Activated naive CD8-positive, alpha-beta T cell treated with anti-CD3 and anti-CD28 coated beads, Interleukin-2, amount 50 U/mL, for 24 hours (primary cell): ENCODE results near the gene FLT4.

Source experiments
- ATAC-seq: fragments of 150-1000 bp; cut with Tn5 transposase; one replicate; pipeline ENCODE4 v1.10.0; 2021
- DNase-seq: peaks from one replicate; pipeline ENCODE4 v3.0.0; 2021
- H3K27ac Mint-ChIP-seq: one replicate; pipeline ENCODE4 v1.8.0; 2021; ENCODE audit warnings: mild to moderate bottlenecking, mixed read lengths
- H3K27me3 Mint-ChIP-seq: one replicate; pipeline ENCODE4 v1.8.0; 2021; ENCODE audit warnings: mixed read lengths
- H3K36me3 Mint-ChIP-seq: one replicate; pipeline ENCODE4 v1.8.0; 2021; ENCODE audit warnings: low read depth, mixed read lengths
- H3K4me1 Mint-ChIP-seq: one replicate; pipeline ENCODE4 v1.8.0; 2021; ENCODE audit warnings: mixed read lengths
- H3K4me3 Mint-ChIP-seq: one replicate; pipeline ENCODE4 v1.8.0; 2021; ENCODE audit warnings: mild to moderate bottlenecking, moderate library complexity, mixed read lengths
- H3K9me3 Mint-ChIP-seq: one replicate; pipeline ENCODE4 v1.8.0; 2021; ENCODE audit warnings: mixed read lengths

The FLT4 gene

GRCh38 chr5:180593446-180594206 lies 55.8 kb downstream of the FLT4 start:
- no peak overlapping the region for H3K4me3 Mint-ChIP-seq
- H3K27ac Mint-ChIP-seq = no peak overlapping the region
- no peaks in the 10 kb centered on the region for H3K9me3 Mint-ChIP-seq
- DNase-seq (no peak), ATAC-seq (no peak)
- peaks cover 34% of the 10 kb centered on the region for H3K27me3 Mint-ChIP-seq
- H3K4me1 Mint-ChIP-seq = peaks cover 7% of the 10 kb centered on the region
- H3K36me3 Mint-ChIP-seq = no peaks in the 10 kb centered on the region

GRCh38 chr5:180592176-180592575 lies 57.2 kb downstream of the FLT4 start:
- peaks cover 7% of the 10 kb centered on the region for H3K4me1 Mint-ChIP-seq
- H3K27me3 Mint-ChIP-seq = peaks cover 40% of the 10 kb centered on the region
- no peak overlapping the region for H3K27ac Mint-ChIP-seq
- H3K9me3 Mint-ChIP-seq = no peaks in the 10 kb centered on the region
- ATAC-seq (no peak), DNase-seq (no peak)
- H3K4me3 Mint-ChIP-seq = no peak overlapping the region
- no peaks in the 10 kb centered on the region for H3K36me3 Mint-ChIP-seq

- Mint-ChIP-seq H3K9me3 (no peaks in the 10 kb centered on the region), H3K4me1 (peaks cover 7% of the 10 kb centered on the region), H3K27ac (no peak within 1 kb of the TSS), H3K27me3 (peaks cover 45% of the 10 kb centered on the region), H3K36me3 (no peaks in the 10 kb centered on the region), H3K4me3 (no peak within 1 kb of the TSS)
- ATAC-seq (no peak), DNase-seq (no peak)
Observed at GRCh38 chr5:180591311-180591887, 58.0 kb downstream of the FLT4 start, which contains the start of gene SCGB3A1. Gene SCGB3A1 (minus strand): TSS chr5:180591499. CDS start chr5:180591462, 37 bp downstream.

- Mint-ChIP-seq H3K4me3 (no peak overlapping the region), H3K4me1 (peaks cover 7% of the 10 kb centered on the region), H3K27ac (no peak overlapping the region), H3K27me3 (peaks cover 46% of the 10 kb centered on the region), H3K9me3 (no peaks in the 10 kb centered on the region), H3K36me3 (no peaks in the 10 kb centered on the region)
- ATAC-seq (peak; percentile 8), DNase-seq (no peak)
Observed at GRCh38 chr5:180590543-180591310, 58.7 kb downstream of the FLT4 start.

GRCh38 chr5:180589771-180590542 lies 59.4 kb downstream of the FLT4 start:
- H3K27ac Mint-ChIP-seq = no peak overlapping the region
- ATAC-seq = peak; percentile 7
- H3K36me3 Mint-ChIP-seq = no peaks in the 10 kb centered on the region
- H3K9me3 Mint-ChIP-seq = no peaks in the 10 kb centered on the region
- no peak overlapping the region for H3K4me3 Mint-ChIP-seq
- DNase-seq = no peak
- H3K4me1 Mint-ChIP-seq = peaks cover 7% of the 10 kb centered on the region
- peaks cover 46% of the 10 kb centered on the region for H3K27me3 Mint-ChIP-seq

GRCh38 chr5:180586870-180587269 lies 62.5 kb downstream of the FLT4 start:
- Mint-ChIP-seq H3K27me3 (peaks cover 25% of the 10 kb centered on the region), H3K4me1 (peaks cover 2% of the 10 kb centered on the region), H3K27ac (no peak overlapping the region), H3K9me3 (no peaks in the 10 kb centered on the region), H3K4me3 (no peak overlapping the region), H3K36me3 (no peaks in the 10 kb centered on the region)
- DNase-seq (no peak), ATAC-seq (no peak)

- ATAC-seq = no peak
Observed at GRCh38 chr5:180586204-180586603, 63.2 kb downstream of the FLT4 start.

GRCh38 chr5:180583738-180584137 lies 65.7 kb downstream of the FLT4 start:
- ATAC-seq = no peak
- no peak overlapping the region for H3K27ac Mint-ChIP-seq
- H3K4me3 Mint-ChIP-seq = no peak overlapping the region
- no peaks in the 10 kb centered on the region for H3K9me3 Mint-ChIP-seq
- DNase-seq = no peak
- peaks cover 13% of the 10 kb centered on the region for H3K27me3 Mint-ChIP-seq
- H3K36me3 Mint-ChIP-seq = no peaks in the 10 kb centered on the region
- no peaks in the 10 kb centered on the region for H3K4me1 Mint-ChIP-seq

More at GRCh38 chr5:180586204-180586603, 63.2 kb downstream of the FLT4 start:
- DNase-seq = no peak
- no peaks in the 10 kb centered on the region for H3K36me3 Mint-ChIP-seq
- H3K4me1 Mint-ChIP-seq = peaks cover 2% of the 10 kb centered on the region
- H3K27me3 Mint-ChIP-seq = peaks cover 25% of the 10 kb centered on the region
- no peak overlapping the region for H3K4me3 Mint-ChIP-seq
- no peak overlapping the region for H3K27ac Mint-ChIP-seq
- no peaks in the 10 kb centered on the region for H3K9me3 Mint-ChIP-seq

GRCh38 chr5:180580681-180581080 lies 68.7 kb downstream of the FLT4 start:
- DNase-seq (no peak), ATAC-seq (no peak)
- Mint-ChIP-seq H3K4me1 (peaks cover 6% of the 10 kb centered on the region), H3K4me3 (no peak overlapping the region), H3K36me3 (peaks cover 24% of the 10 kb centered on the region), H3K27me3 (no peaks in the 10 kb centered on the region), H3K9me3 (no peaks in the 10 kb centered on the region), H3K27ac (no peak overlapping the region)

- Mint-ChIP-seq H3K27ac (peak overlapping the region; percentile 5), H3K9me3 (no peaks in the 10 kb centered on the region), H3K36me3 (peaks cover 52% of the 10 kb centered on the region), H3K4me3 (no peak overlapping the region), H3K27me3 (no peaks in the 10 kb centered on the region), H3K4me1 (peaks cover 11% of the 10 kb centered on the region)
- ATAC-seq (no peak), DNase-seq (no peak)
Observed at GRCh38 chr5:180575571-180575970, 73.8 kb downstream of the FLT4 start.

GRCh38 chr5:180568914-180569313 lies 80.5 kb downstream of the FLT4 start:
- peak overlapping the region; percentile 13 for H3K4me3 Mint-ChIP-seq
- no peaks in the 10 kb centered on the region for H3K27me3 Mint-ChIP-seq
- DNase-seq = no peak
- peaks cover 71% of the 10 kb centered on the region for H3K36me3 Mint-ChIP-seq
- peak; percentile 43 for ATAC-seq
- H3K9me3 Mint-ChIP-seq = no peaks in the 10 kb centered on the region
- H3K4me1 Mint-ChIP-seq = peaks cover 11% of the 10 kb centered on the region
- H3K27ac Mint-ChIP-seq = no peak overlapping the region

- no peak for ATAC-seq
- Mint-ChIP-seq H3K36me3 (peaks cover 66% of the 10 kb centered on the region), H3K27me3 (no peaks in the 10 kb centered on the region), H3K4me1 (peaks cover 32% of the 10 kb centered on the region), H3K4me3 (no peak overlapping the region), H3K27ac (no peak overlapping the region), H3K9me3 (no peaks in the 10 kb centered on the region)
- no peak for DNase-seq
Observed at GRCh38 chr5:180563994-180564393, 85.4 kb downstream of the FLT4 start.

GRCh38 chr5:180558232-180558631 lies 91.2 kb downstream of the FLT4 start:
- no peaks in the 10 kb centered on the region for H3K27me3 Mint-ChIP-seq
- DNase-seq = no peak
- H3K9me3 Mint-ChIP-seq = no peaks in the 10 kb centered on the region
- no peak overlapping the region for H3K27ac Mint-ChIP-seq
- ATAC-seq = no peak
- H3K4me3 Mint-ChIP-seq = no peak overlapping the region
- H3K36me3 Mint-ChIP-seq = peaks cover 49% of the 10 kb centered on the region
- peaks cover 27% of the 10 kb centered on the region for H3K4me1 Mint-ChIP-seq

- Mint-ChIP-seq H3K9me3 (no peaks in the 10 kb centered on the region), H3K27me3 (no peaks in the 10 kb centered on the region), H3K36me3 (peaks cover 57% of the 10 kb centered on the region), H3K4me1 (peaks cover 20% of the 10 kb centered on the region), H3K4me3 (no peak overlapping the region), H3K27ac (no peak overlapping the region)
- DNase-seq = no peak
- peak; percentile 28 for ATAC-seq
Observed at GRCh38 chr5:180557217-180557809, 92.1 kb downstream of the FLT4 start.
